GM18511 (cell line): Measurements from ENCODE around the gene KCNJ6.

Experiments
- ATAC-seq: cut with Tn5 transposase; IDR thresholded peaks from one replicate; pipeline ENCODE4 v1.9.1; 2021; ENCODE audit warnings: mild to moderate bottlenecking, moderate library complexity; ENCODE audit not compliant: unreplicated experiment

Gene KCNJ6

GRCh38 chr21:37827913-37828312 lies 88.3 kb downstream of the KCNJ6 start:
- ATAC-seq, result no peak

DNA sequence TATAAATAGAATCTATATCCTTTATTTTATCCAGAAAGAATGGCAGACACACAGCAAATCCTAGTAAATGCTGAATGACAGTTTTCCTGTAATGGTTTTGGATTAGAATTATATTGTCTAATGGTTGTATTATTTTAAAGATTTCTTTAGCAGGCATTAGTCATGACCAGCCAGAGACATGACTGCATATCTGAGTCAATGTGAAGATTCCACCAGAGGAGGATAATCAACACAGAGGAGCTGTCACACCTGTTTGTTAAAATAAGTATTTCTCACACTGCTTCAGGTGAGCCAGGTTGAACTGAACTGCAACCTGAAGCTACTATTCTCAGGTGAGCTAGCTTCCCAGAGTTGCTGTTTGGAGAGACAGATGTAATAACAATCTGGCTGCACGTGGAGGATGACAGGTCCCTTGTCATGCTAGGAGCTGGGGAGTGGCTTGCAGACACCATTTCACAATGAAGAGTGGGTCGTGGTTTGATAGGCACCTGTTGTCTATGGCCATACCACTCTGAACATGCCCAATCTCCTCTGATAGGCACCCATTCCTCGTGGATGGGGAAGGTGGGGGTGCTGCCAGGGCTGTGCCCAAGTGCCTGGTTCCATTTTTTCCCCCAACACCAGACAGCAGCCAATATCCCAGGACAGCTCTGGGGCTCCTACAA lies 94.3 kb downstream of the KCNJ6 start:
- ATAC-seq, result no peak

DNA sequence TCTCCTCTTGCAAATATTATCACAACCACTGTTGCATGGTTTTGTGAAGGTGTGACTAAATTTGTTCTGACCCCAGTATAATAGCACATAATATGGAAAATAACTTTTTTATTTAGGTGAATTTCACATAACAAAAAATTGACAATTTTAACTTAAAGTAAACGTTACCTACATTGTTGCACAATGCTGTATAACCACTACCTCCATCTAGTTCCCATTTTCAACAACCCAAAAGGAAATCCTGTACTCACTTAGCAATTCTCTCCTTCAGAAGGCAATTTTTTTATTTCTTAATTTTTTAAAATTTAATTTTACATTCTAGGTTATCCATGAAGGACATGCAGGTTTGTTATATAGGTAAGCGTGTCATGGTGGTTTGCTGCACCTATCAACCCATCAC lies 95.2 kb downstream of the KCNJ6 start:
- no peak for ATAC-seq

- no peak for ATAC-seq
These were observed 96.9 kb downstream of the KCNJ6 start for GRCh38 chr21:37819372-37819771.

DNA sequence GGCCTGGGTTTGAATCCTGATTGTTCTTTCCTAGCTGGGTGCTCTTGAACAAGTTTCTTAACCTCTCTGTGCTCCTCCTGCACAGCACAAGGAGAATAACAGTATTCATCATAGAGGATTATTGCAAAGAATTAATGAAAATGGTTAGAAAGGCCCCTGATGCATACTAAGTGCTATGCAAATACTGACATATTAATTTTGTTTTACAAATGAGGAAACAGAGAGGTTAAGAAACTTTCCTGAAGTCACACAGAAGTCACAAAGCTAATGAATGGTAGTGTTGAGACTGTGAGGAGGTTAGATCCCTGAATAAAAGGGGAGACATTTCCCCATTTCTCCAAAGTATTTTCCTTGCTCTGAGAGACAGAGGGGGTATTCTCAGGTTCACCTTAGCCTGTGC lies 99.0 kb downstream of the KCNJ6 start:
- ATAC-seq, result no peak

- ATAC-seq, result no peak
These were observed 100.4 kb downstream of the KCNJ6 start for GRCh38 chr21:37815893-37816292.

- no peak for ATAC-seq
These were observed 104.5 kb downstream of the KCNJ6 start for GRCh38 chr21:37811711-37812110.

- no peak for ATAC-seq
These were observed 108.0 kb downstream of the KCNJ6 start for GRCh38 chr21:37808261-37808660.

- no peak for ATAC-seq
These were observed 111.0 kb downstream of the KCNJ6 start for GRCh38 chr21:37805266-37805665.

GRCh38 chr21:37804001-37804400 lies 112.3 kb downstream of the KCNJ6 start:
- ATAC-seq, result no peak

DNA sequence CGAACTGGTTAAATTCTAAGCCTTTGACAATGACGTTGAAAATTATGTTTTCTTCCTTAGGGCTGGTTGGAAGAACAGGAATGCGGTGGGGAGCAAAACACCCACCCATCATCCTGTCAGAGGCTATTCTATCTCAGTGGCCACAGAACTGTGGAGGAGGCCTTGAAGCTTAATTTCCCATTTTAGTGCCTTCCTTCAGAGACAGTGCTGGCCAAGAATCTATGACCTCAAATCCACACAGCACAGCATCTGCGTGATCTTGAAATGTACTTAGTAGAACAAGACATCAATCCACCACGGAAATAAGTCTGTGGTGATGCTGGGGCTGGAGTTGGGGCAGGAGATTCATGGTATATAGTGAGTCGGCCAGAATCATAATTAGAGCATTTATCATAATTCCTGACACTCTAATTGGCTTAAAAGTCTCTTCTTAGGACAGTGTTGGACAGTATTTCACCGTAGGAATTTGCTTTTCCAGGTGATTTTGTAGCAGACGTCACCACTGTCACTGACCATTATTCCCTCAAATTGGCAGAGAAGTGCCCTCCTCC lies 113.1 kb downstream of the KCNJ6 start:
- no peak for ATAC-seq

- ATAC-seq, result no peak
These were observed 115.7 kb downstream of the KCNJ6 start for GRCh38 chr21:37800456-37801061.

DNA sequence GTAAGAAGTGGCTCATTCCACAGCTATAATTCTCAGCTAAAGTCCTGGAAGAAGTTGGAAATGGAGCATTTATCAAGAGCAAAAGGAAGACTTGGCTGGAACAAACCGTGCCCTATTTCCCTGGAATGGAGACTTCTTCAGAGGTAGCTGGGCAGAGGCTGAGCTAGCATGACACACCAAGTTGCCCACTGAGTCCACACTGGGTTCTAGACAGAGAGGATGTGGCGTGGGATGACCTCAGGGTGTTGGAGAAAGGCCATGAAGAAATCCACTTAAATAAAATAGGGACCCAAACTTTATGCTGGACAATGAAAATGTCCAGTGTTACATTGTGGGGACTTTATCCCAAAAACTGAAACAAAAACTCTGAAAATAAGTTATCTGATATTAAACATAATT lies 116.2 kb downstream of the KCNJ6 start:
- ATAC-seq, result no peak

- ATAC-seq, result no peak
These were observed 116.8 kb downstream of the KCNJ6 start for GRCh38 chr21:37799211-37800056.

DNA sequence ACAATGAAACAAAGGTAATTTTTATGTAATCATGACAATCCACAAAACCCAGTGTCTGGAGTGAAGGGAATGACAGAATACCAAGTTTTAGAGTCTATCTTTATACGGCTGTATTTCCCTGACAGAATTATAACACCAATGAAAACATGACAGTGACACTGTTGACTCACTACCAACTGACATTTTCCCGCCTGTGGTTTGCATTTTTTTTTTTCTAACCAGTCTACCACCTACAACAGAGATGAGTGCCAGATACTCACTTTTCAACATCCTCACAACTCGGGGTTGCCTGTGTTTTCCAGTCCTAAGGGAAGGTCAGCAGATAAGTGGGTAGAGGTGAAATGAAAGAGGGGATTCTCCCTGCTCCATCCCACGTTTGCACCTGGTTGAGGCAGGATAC lies 118.9 kb downstream of the KCNJ6 start:
- no peak for ATAC-seq

- no peak for ATAC-seq
These were observed 120.2 kb downstream of the KCNJ6 start for GRCh38 chr21:37796011-37796410.

DNA sequence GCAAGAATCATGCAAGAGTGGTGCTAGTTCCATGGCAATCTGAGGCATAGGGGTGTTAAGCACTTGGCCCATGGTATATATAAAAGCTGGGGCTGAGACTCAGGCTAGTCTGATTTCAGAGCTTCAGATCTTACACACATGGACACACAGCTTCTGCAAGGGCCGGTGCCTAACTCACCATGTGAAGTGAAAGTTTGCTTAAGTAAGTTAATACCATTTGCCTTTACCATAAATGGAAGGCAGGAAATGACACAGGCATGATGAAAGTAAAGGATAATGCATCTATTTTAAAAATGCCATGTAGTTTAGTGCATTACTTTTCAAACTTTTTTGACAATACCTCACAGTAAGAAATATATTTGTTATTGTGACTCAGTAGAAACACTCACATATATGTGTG lies 122.6 kb downstream of the KCNJ6 start:
- no peak for ATAC-seq

- no peak for ATAC-seq
These were observed 124.2 kb downstream of the KCNJ6 start for GRCh38 chr21:37792046-37792445.

GRCh38 chr21:37790905-37791304 lies 125.4 kb downstream of the KCNJ6 start:
- no peak for ATAC-seq

DNA sequence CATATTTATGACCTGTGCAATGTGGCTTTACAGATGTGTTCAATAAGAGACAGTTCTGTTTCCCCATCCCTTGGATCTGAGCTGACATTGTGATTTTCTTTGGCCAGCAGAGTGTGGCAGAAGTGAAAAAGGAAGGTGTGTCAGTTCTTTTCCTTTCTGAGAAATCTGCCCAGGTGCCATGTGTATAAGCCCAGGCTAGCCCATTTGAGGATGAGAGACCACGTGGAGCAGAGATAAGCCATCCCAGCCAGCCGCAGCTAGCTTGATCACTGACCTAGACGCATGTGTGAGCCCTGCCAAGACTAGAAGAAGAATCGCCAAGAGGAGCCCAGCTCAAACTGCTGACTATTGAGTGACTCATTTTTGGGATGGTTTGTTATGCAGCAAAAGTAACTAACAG lies 127.8 kb downstream of the KCNJ6 start:
- ATAC-seq, result no peak

GRCh38 chr21:37787456-37787855 lies 128.8 kb downstream of the KCNJ6 start:
- ATAC-seq, result no peak
